H1 (cell line): ENCODE data around the gene DEK. TPM values are rescaled to one million over a fixed set of nuclear protein-coding genes. Genes with fewer than 3 reads are reported as not detected.

Source experiments
- FOSL1 ChIP-seq: IDR thresholded peaks from 2 replicates; pipeline ENCODE4 v1.6.1; 2011; ENCODE audit warnings: mild to moderate bottlenecking, low read depth, low read length, moderate library complexity; ENCODE audit not compliant: insufficient read depth
- GTF2F1 ChIP-seq: IDR thresholded peaks from 2 replicates; pipeline ENCODE4 v1.6.1; 2012; ENCODE audit warnings: low read depth, low read length, improper control_type of control experiment, borderline replicate concordance
- JUND ChIP-seq: IDR thresholded peaks from 2 replicates; pipeline ENCODE4 v1.6.1; 2011; ENCODE audit warnings: mild to moderate bottlenecking, improper control_type of control experiment, low read length
- MAX ChIP-seq: IDR thresholded peaks from 2 replicates; pipeline ENCODE4 v1.6.1; 2012; ENCODE audit warnings: inconsistent platforms
- NANOG ChIP-seq: IDR thresholded peaks from 2 replicates; pipeline ENCODE4 v1.6.1; 2011; ENCODE audit warnings: low read length, low read depth, mild to moderate bottlenecking, inconsistent platforms; ENCODE audit not compliant: insufficient read depth, poor library complexity, severe bottlenecking
- POLR2A ChIP-seq, 2 experiments: IDR thresholded peaks; 1 replicate in 1 of 2; 2 replicates in 1 of 2; pipeline ENCODE4 v1.6.1; 2011; ENCODE audit warnings: low read depth in 2 of 2, low read length in 2 of 2, mild to moderate bottlenecking in 2 of 2; ENCODE audit errors: control extremely low read depth in 1 of 2
- SIN3A ChIP-seq, 2 experiments: IDR thresholded peaks in 1 of 2; conservative IDR thresholded peaks in 1 of 2; 2 replicates each; pipeline ENCODE4 v1.6.1; 2011 to 2012; ENCODE audit warnings: low read length in 2 of 2, improper control_type of control experiment in 1 of 2, low read depth in 1 of 2, mild to moderate bottlenecking in 1 of 2
- SRF ChIP-seq: IDR thresholded peaks from 2 replicates; pipeline ENCODE4 v1.6.1; 2011; ENCODE audit warnings: mild to moderate bottlenecking, low read depth, low read length, moderate library complexity
- USF2 ChIP-seq: IDR thresholded peaks from 2 replicates; pipeline ENCODE4 v1.6.1; 2011; ENCODE audit warnings: low read length, improper control_type of control experiment
- polyA plus RNA-seq, 7 experiments: library from polyadenylated mRNA; depleted of rRNA in 3 of 7; stranded (reverse) in 5 of 7; unstranded in 2 of 7; fragments of >200 nt in 5 of 7; fragments of 200-250 nt in 2 of 7; gene quantifications; 1 replicate in 5 of 7; 2 replicates in 1 of 7; 4 replicates in 1 of 7; pipeline versions ENCODE4 v1.2.1 to v1.2.3, GENCODE V29; 2011 to 2013; ENCODE audit warnings: missing spikeins in 2 of 7, mixed read lengths in 2 of 7
- total RNA-seq: library from RNA; stranded (reverse); fragmentation: NEBNext Ultra II Directional; extraction: Animal tissue kit (Norgen Biotek cat#: 25700); gene quantifications from 2 replicates; pipeline ENCODE4 v1.2.1, GENCODE V29; 2021

DEK gene
- total and polyA plus RNA-seq, 2 of the 8 experiments (the other 6 are each of a cell fraction or from before 2014, with no cell fraction given), result 40.0 to 228 TPM

GRCh38 chr6:18241208-18242038 is 22.9 kb downstream of the DEK start (continued):
- TF ChIP-seq USF2, result no peak
- TF ChIP-seq NANOG, result no peak
- no peak for TF ChIP-seq SIN3A (conservative IDR thresholded peaks at IDR 0.05 in 1 of 2, IDR thresholded peaks at IDR 0.05 in 1 of 2; ENCODE audit: low read depth in 1 of 2, low read length in 2 of 2)
- no peak for TF ChIP-seq POLR2A (IDR thresholded peaks at IDR 0.05; ENCODE audit: control extremely low read depth in 1 of 2, low read depth in 2 of 2, low read length in 2 of 2)
- no peak for TF ChIP-seq SRF
- no peak for TF ChIP-seq MAX
- TF ChIP-seq JUND, result no peak
- no peak for TF ChIP-seq FOSL1
- no peak for TF ChIP-seq GTF2F1
- TF ChIP-seq, all 59 proteins: peak for 0
